ENCODE measurements around the gene ARL15. TPM values are rescaled to one million over a fixed set of nuclear protein-coding genes. Genes with fewer than 3 reads are reported as not detected.

Gene ARL15
- total RNA-seq, 1 experiment from 2014 or later: 13.0 TPM

DNA sequence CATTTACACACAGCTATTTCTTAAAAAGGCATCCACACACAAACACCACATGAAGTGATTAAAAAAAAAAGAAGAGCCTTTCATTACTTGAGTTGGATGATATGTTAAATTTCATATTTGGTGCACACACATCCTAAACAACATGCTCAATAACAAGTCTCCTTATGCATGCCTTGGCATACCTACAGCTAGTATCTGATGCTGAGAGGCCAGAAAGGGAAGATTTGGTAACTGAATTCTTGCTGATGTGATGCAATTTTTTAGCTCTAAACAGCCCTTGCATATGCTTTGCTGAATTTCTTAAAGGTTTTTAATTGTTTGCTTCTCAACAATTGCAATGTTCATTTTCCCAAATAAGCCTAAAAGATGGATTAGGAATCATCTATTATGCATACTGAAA, 338.8 kb downstream of the ARL15 start:
- no peak overlapping the region for H3K4me2 ChIP-seq (ENCODE audit: insufficient read depth, insufficient read length, low read length)
- no peak overlapping the region for H3K14ac ChIP-seq (ENCODE audit: insufficient read depth, low read length)
- H3K79me2 ChIP-seq (ENCODE audit: insufficient read depth, low read length): no peaks in the 10 kb centered on the region
- H2BK12ac ChIP-seq (ENCODE audit: insufficient read length, low read depth, low read length): no peak overlapping the region
- no peaks in the 10 kb centered on the region for H3K27me3 ChIP-seq (ENCODE audit: insufficient read depth, low read length)
- H3K18ac ChIP-seq (ENCODE audit: insufficient read length, low read depth, low read length): no peak overlapping the region
- H3K27ac Mint-ChIP-seq: no peak overlapping the region
- DNase-seq: no peak
- no peak overlapping the region for H4K91ac ChIP-seq (ENCODE audit: insufficient read length, low read depth, low read length)
- no peaks in the 10 kb centered on the region for H3K23me2 ChIP-seq (ENCODE audit: insufficient read length, low read depth, low read length, poor library complexity, severe bottlenecking)
- no peaks in the 10 kb centered on the region for H3K4me1 ChIP-seq (ENCODE audit: insufficient read depth, low read length)
- no peaks in the 10 kb centered on the region for H3K79me1 ChIP-seq (ENCODE audit: insufficient read depth, low read depth, low read length, poor library complexity, severe bottlenecking)
- H2BK120ac ChIP-seq (ENCODE audit: low read depth, low read length, poor library complexity, severe bottlenecking): no peak overlapping the region
- H3K27me3 Mint-ChIP-seq (ENCODE audit: low read depth): no peaks in the 10 kb centered on the region
- no peak overlapping the region for H3K9ac ChIP-seq (ENCODE audit: extremely low read depth, insufficient read length, low read length)
- H4K5ac ChIP-seq (ENCODE audit: insufficient read length, low read depth, low read length): no peak overlapping the region
- H3K4me1 Mint-ChIP-seq: peaks cover 5 to 7% of the 10 kb centered on the region in 2 experiments
- H3K27ac ChIP-seq (ENCODE audit: insufficient read length, low read depth, low read length): no peak overlapping the region
- H3K4ac ChIP-seq (ENCODE audit: low read depth, low read length): no peak overlapping the region
- H4K8ac ChIP-seq (replicated peaks; ENCODE audit: insufficient read length, low read depth, low read length): no peak overlapping the region
- H2BK20ac ChIP-seq (ENCODE audit: low read depth, low read length, poor library complexity, severe bottlenecking): no peak overlapping the region
- H3K9me3 Mint-ChIP-seq: no peaks in the 10 kb centered on the region
- H2BK15ac ChIP-seq (ENCODE audit: low read depth, low read length): no peak overlapping the region
- no peaks in the 10 kb centered on the region for H4K20me1 ChIP-seq (ENCODE audit: control insufficient read depth, insufficient read depth, insufficient read length)
- H2AFZ ChIP-seq (ENCODE audit: low read length): no peak overlapping the region
- no peak overlapping the region for H3T11ph ChIP-seq (ENCODE audit: low read length)
- no peaks in the 10 kb centered on the region for H3K9me3 ChIP-seq (ENCODE audit: control insufficient read depth, low read depth, low read length)
- no peak overlapping the region for H3K23ac ChIP-seq (ENCODE audit: insufficient read length, low read depth, low read length)
- no peak overlapping the region for H3K4me3 Mint-ChIP-seq
- H2BK5ac ChIP-seq (ENCODE audit: insufficient read length, low read length): no peak overlapping the region
- H3K56ac ChIP-seq (ENCODE audit: insufficient read length, low read depth, low read length): no peak overlapping the region
- H2AK5ac ChIP-seq (ENCODE audit: insufficient read length, low read length): no peak overlapping the region
- TF ChIP-seq, protein P1, sequence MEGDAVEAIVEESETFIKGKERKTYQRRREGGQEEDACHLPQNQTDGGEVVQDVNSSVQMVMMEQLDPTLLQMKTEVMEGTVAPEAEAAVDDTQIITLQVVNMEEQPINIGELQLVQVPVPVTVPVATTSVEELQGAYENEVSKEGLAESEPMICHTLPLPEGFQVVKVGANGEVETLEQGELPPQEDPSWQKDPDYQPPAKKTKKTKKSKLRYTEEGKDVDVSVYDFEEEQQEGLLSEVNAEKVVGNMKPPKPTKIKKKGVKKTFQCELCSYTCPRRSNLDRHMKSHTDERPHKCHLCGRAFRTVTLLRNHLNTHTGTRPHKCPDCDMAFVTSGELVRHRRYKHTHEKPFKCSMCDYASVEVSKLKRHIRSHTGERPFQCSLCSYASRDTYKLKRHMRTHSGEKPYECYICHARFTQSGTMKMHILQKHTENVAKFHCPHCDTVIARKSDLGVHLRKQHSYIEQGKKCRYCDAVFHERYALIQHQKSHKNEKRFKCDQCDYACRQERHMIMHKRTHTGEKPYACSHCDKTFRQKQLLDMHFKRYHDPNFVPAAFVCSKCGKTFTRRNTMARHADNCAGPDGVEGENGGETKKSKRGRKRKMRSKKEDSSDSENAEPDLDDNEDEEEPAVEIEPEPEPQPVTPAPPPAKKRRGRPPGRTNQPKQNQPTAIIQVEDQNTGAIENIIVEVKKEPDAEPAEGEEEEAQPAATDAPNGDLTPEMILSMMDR (conservative IDR thresholded peaks at IDR 0.05): no peak
- H3K36me3 Mint-ChIP-seq (ENCODE audit: insufficient read depth in 1 of 3, low read depth in 3 of 3): no peaks in the 10 kb centered on the region
